DMS53 (cell line): ENCODE measurements around the gene ID3.
"Not testable (repeated sequence)": the region's sequence is repeated elsewhere in the genome, so short reads cannot be mapped to it uniquely, and the experiment has no call there.

Experiments used
- DNase-seq: peaks from one replicate; lab custom pipeline; 2025; lab: John Stamatoyannopoulos, UW

Gene ID3

GRCh38 chr1:23588749-23589548 is 29.6 kb upstream of the ID3 start:
- no peak for DNase-seq

- DNase-seq, result no peak
These were observed 26.2 kb upstream of the ID3 start for GRCh38 chr1:23585321-23586022.

- DNase-seq, result not testable (repeated sequence)
These were observed 24.4 kb upstream of the ID3 start for GRCh38 chr1:23583727-23584126.

- DNase-seq, result no peak
These were observed 23.5 kb upstream of the ID3 start for GRCh38 chr1:23582820-23583219.

- DNase-seq, result peak; percentile 96
These were observed 21.9 kb upstream of the ID3 start for GRCh38 chr1:23581219-23581618.

- no peak for DNase-seq
These were observed 19.7 kb upstream of the ID3 start for GRCh38 chr1:23578997-23579363.

GRCh38 chr1:23578311-23578996 is 19.2 kb upstream of the ID3 start:
- DNase-seq, result no peak

- no peak for DNase-seq
These were observed 18.0 kb upstream of the ID3 start for GRCh38 chr1:23577056-23578004.

GRCh38 chr1:23576338-23577055 is 17.2 kb upstream of the ID3 start:
- peak; percentile 47 for DNase-seq

GRCh38 chr1:23575226-23575810 is 16.0 kb upstream of the ID3 start:
- no peak for DNase-seq

- DNase-seq, result no peak
These were observed 15.0 kb upstream of the ID3 start for GRCh38 chr1:23574265-23574754.

- DNase-seq, result no peak
These were observed 14.4 kb upstream of the ID3 start for GRCh38 chr1:23573574-23574182.

GRCh38 chr1:23571465-23571864 is 12.2 kb upstream of the ID3 start:
- DNase-seq, result no peak

GRCh38 chr1:23570001-23570691 is 10.8 kb upstream of the ID3 start:
- DNase-seq, result no peak

- DNase-seq, result peak; percentile 61
These were observed 9.5 kb upstream of the ID3 start for GRCh38 chr1:23568608-23569383.

GRCh38 chr1:23567996-23568607 is 8.8 kb upstream of the ID3 start:
- DNase-seq, result peak; percentile 61

GRCh38 chr1:23567629-23567995 is 8.3 kb upstream of the ID3 start:
- peak; percentile 67 for DNase-seq

GRCh38 chr1:23566304-23566703 is 7.0 kb upstream of the ID3 start:
- no peak for DNase-seq
